Osteoblast (primary cell): ENCODE results near the gene RNU4-1. TPM values are rescaled to one million over a fixed set of nuclear protein-coding genes. Genes with fewer than 3 reads are reported as not detected.
A peak's percentile ranks its signal among the peaks of the same experiment; 100 is the strongest.

Experiments used
- small RNA-seq: library from RNA; depleted of rRNA; stranded (forward); fragments of <200 nt; gene quantifications from one replicate; pipeline ENCODE3, GENCODE V24; 2012
- total RNA-seq: library from RNA; depleted of rRNA; stranded (reverse); fragments of >200 nt; gene quantifications from 2 replicates; pipeline ENCODE4 v1.2.3, GENCODE V29; 2012

The RNU4-1 gene
- total RNA-seq, 1 donor, result under 0.01 TPM

Small RNA genes lying within 50 kb of the gene (small RNA-seq; reads per million reads assigned to genes)
- gene RNU4-1 (136 reads per million, percentile 97 among the genes with 10 or more reads in this experiment), gene RNU4-2 (404 reads per million, percentile 98 among the genes with 10 or more reads in this experiment), gene RNU6-1088P (not detected)

Other genes starting within 250 kb of the RNU4-1 start
- gene RAB35, start 176.5 kb downstream of the RNU4-1 start, total RNA-seq, result 25.0 and 27.4 TPM in 2 replicates
- gene GCN1, start 98.5 kb downstream of the RNU4-1 start, total RNA-seq, result 103 and 143 TPM in 2 replicates
- gene RPLP0, start 92.1 kb downstream of the RNU4-1 start, total RNA-seq, result 2,042 and 2,075 TPM in 2 replicates
- gene PXN, start 27.5 kb downstream of the RNU4-1 start, total RNA-seq, result 41.6 and 46.3 TPM in 2 replicates
- under 0.01 TPM in 2 replicates for gene RNU4-2, start 1.3 kb downstream of the RNU4-1 start, total RNA-seq
- gene SIRT4, start 9.1 kb upstream of the RNU4-1 start, total RNA-seq, result 1.1 and 1.2 TPM in 2 replicates
- not detected in 2 replicates for gene PLA2G1B, start 34.5 kb upstream of the RNU4-1 start, total RNA-seq
- under 0.01 TPM in 2 replicates for gene MSI1, start 75.9 kb upstream of the RNU4-1 start, total RNA-seq
- 224 and 256 TPM in 2 replicates for gene COX6A1, start 144.9 kb upstream of the RNU4-1 start, total RNA-seq
- gene TRIAP1, start 153.1 kb upstream of the RNU4-1 start, total RNA-seq, result 19.2 and 19.9 TPM in 2 replicates
- gene GATC, start 153.2 kb upstream of the RNU4-1 start, total RNA-seq, result 14.5 and 20.0 TPM in 2 replicates
- 103 and 107 TPM in 2 replicates for gene SRSF9, start 176.5 kb upstream of the RNU4-1 start, total RNA-seq
- gene DYNLL1, start 202.9 kb upstream of the RNU4-1 start, total RNA-seq, result 162 and 168 TPM in 2 replicates
- 15.2 and 19.2 TPM in 2 replicates for gene COQ5, start 235.9 kb upstream of the RNU4-1 start, total RNA-seq
- gene RNF10, start 241.1 kb upstream of the RNU4-1 start, total RNA-seq, result 117 and 122 TPM in 2 replicates